HG02610 (cell line): ENCODE data around the gene OR2S2.

Source experiments
- ATAC-seq: cut with Tn5 transposase; IDR thresholded peaks from one replicate; pipeline ENCODE4 v1.9.1; 2021; ENCODE audit warnings: mild to moderate bottlenecking, moderate library complexity; ENCODE audit not compliant: unreplicated experiment

OR2S2 gene

GRCh38 chr9:35910613-35911359, 47.2 kb downstream of the OR2S2 start:
- no peak for ATAC-seq

- no peak for ATAC-seq
Observed at GRCh38 chr9:35909687-35910612, 48.0 kb downstream of the OR2S2 start.

GRCh38 chr9:35909274-35909673, 48.7 kb downstream of the OR2S2 start, which contains the start of gene SPAAR:
Gene SPAAR, plus strand, starts transcription at chr9:35909490. Its CDS starts 974 bp downstream, at chr9:35910464.
- ATAC-seq: no peak

- ATAC-seq: no peak
Observed at GRCh38 chr9:35908504-35909125, 49.3 kb downstream of the OR2S2 start.

GRCh38 chr9:35907711-35908503, 50.0 kb downstream of the OR2S2 start:
- ATAC-seq: no peak
